Measurements from ENCODE around the gene ACTL7B. TPM values are rescaled to one million over a fixed set of nuclear protein-coding genes. Genes with fewer than 3 reads are reported as not detected.

The ACTL7B gene
- total and polyA plus RNA-seq, 10 of the 15 experiments (the other 5 are each of a cell fraction or from before 2014, with no cell fraction given): not detected

GRCh38 chr9:108865037-108865436, 9.3 kb upstream of the ACTL7B start (continued):
- TF ChIP-seq E2F4 (IDR thresholded peaks at IDR 0.05; ENCODE audit: low read depth, low read length) (no peak), MAX (IDR thresholded peaks at IDR 0.05; ENCODE audit: low read depth, low read length) (no peak), IRF3 (IDR thresholded peaks at IDR 0.05) (no peak), SMC3 (IDR thresholded peaks at IDR 0.05; ENCODE audit: borderline replicate concordance, low read length) (no peak), CREB1 (IDR thresholded peaks at IDR 0.05; ENCODE audit: low read depth) (no peak), CHD1 (IDR thresholded peaks at IDR 0.05; ENCODE audit: low read depth, low read length) (no peak), ZNF207 (IDR thresholded peaks at IDR 0.05; ENCODE audit: borderline replicate concordance) (no peak), CBX3 (IDR thresholded peaks at IDR 0.05; ENCODE audit: borderline replicate concordance, low read depth) (no peak), CBFB (IDR thresholded peaks at IDR 0.05; ENCODE audit: low read depth) (no peak), ZZZ3 (IDR thresholded peaks at IDR 0.05; ENCODE audit: control insufficient read depth, insufficient read length, low read depth) (no peak)

GRCh38 chr9:108864446-108864845, 8.7 kb upstream of the ACTL7B start:
- no peaks in the 10 kb centered on the region for H3K27me3 ChIP-seq (replicated peaks in 1 of 2; ENCODE audit: control insufficient read depth in 2 of 2, insufficient read depth in 2 of 2, low read length in 1 of 2)
- WGBS (ENCODE audit: insufficient coverage, insufficient replicate concordance, low lambda C conversion rate, missing lambda C conversion rate): 62% methylated on average over 3 of the region's 3 CpGs
- no peaks in the 10 kb centered on the region for H3K79me2 ChIP-seq (ENCODE audit: control insufficient read depth, insufficient read depth, low read length)
- ChIA-PET CTCF (interaction anchor here (0.8 to 1.0 kb wide), 2 partner anchors 14 to 600 kb away, joined by 3 read pairs; no protein-coding TSS in a partner anchor), SMC1A (ENCODE audit: uncharacterized antibody, unreplicated experiment) (no interaction called here), POLR2A (no interaction called here), RAD21 (ENCODE audit: unreplicated experiment) (no interaction called here)
- DNase-seq (ENCODE audit: low read depth, low spot score) (no peak), FAIRE-seq (no peak), ATAC-seq (no peak)
- H3K4me2 ChIP-seq (ENCODE audit: control insufficient read depth, insufficient read depth): no peak overlapping the region
- no peaks in the 10 kb centered on the region for H4K20me1 ChIP-seq (ENCODE audit: control insufficient read depth, insufficient read depth)
- H3K4me3 ChIP-seq: no peak overlapping the region
- no peaks in the 10 kb centered on the region for H3K9me3 ChIP-seq (replicated peaks; ENCODE audit: control insufficient read depth, insufficient read depth, low read length)
- H3K36me3 ChIP-seq (ENCODE audit: control insufficient read depth in 2 of 2, insufficient read depth in 2 of 2, low read length in 1 of 2): no peaks in the 10 kb centered on the region; a peak in 1 of 4 replicates
- no peaks in the 10 kb centered on the region for H3K4me1 ChIP-seq (ENCODE audit: control insufficient read depth, insufficient read depth, low read length)
- no TSS peak for BruUV-seq (replicated peaks)
- no peak overlapping the region for H3K27ac ChIP-seq (ENCODE audit: control insufficient read depth, insufficient read depth)
- intact Hi-C loops (cut with micrococcal nuclease; ENCODE audit: unreplicated experiment): no loop called here
- in situ Hi-C loops (cut with MboI): no loop called here
- H2AFZ ChIP-seq (ENCODE audit: control insufficient read depth, low read depth, low read length): no peak overlapping the region
- no peak overlapping the region for H3K9ac ChIP-seq (ENCODE audit: control insufficient read depth, insufficient read depth, low read length)
- no peak for TF ChIP-seq HDGF (IDR thresholded peaks at IDR 0.05)
- no peak for TF ChIP-seq RCOR1 (conservative IDR thresholded peaks at IDR 0.05; ENCODE audit: low read depth, low read length)
- TF ChIP-seq RELA (IDR thresholded peaks at IDR 0.05; ENCODE audit: borderline replicate concordance, partially characterized antibody): no peak
- no peak for TF ChIP-seq NFYA (IDR thresholded peaks at IDR 0.05; ENCODE audit: borderline replicate concordance, low read depth, low read length)
- TF ChIP-seq SPI1 (IDR thresholded peaks at IDR 0.05; ENCODE audit: borderline replicate concordance, insufficient read depth, low read depth, low read length): no peak
- no peak for TF ChIP-seq MAX (IDR thresholded peaks at IDR 0.05; ENCODE audit: low read depth, low read length)
- TF ChIP-seq EP300 (IDR thresholded peaks at IDR 0.05; ENCODE audit: borderline replicate concordance in 1 of 2, control insufficient read depth in 1 of 2, low read depth in 2 of 2, low read length in 2 of 2): no peak
- no peak for TF ChIP-seq REST (IDR thresholded peaks at IDR 0.05; ENCODE audit: low read depth, low read length)
- no peak for TF ChIP-seq FOS (IDR thresholded peaks at IDR 0.05; ENCODE audit: borderline replicate concordance, extremely low read depth, insufficient read length)
- TF ChIP-seq DPF2 (IDR thresholded peaks at IDR 0.05): no peak
